HEK293T (cell line): ENCODE measurements around the gene MACROD2.

ENCODE experiments used
- ARNT ChIP-seq: fragments of 450-650 bp; IDR thresholded peaks from 2 replicates; pipeline ENCODE4 v1.6.1; 2017; ENCODE audit warnings: mild to moderate bottlenecking
- BHLHE40 ChIP-seq: fragments of 450-650 bp; IDR thresholded peaks from 2 replicates; pipeline ENCODE4 v1.6.1; 2016; ENCODE audit warnings: mild to moderate bottlenecking, moderate library complexity, borderline replicate concordance
- ELF4 ChIP-seq: fragments of 450-650 bp; IDR thresholded peaks from 2 replicates; pipeline ENCODE4 v1.6.1; 2017; ENCODE audit warnings: antibody characterized with exemption
- FOXA1 ChIP-seq: fragments of 450-650 bp; IDR thresholded peaks from 2 replicates; pipeline ENCODE4 v1.6.1; 2016; ENCODE audit warnings: mild to moderate bottlenecking
- FOXK2 ChIP-seq: fragments of 450-650 bp; IDR thresholded peaks from 2 replicates; pipeline ENCODE4 v1.6.1; 2016; ENCODE audit warnings: mild to moderate bottlenecking
- FOXM1 ChIP-seq: fragments of 450-650 bp; IDR thresholded peaks from 2 replicates; pipeline ENCODE4 v1.6.1; 2017; ENCODE audit warnings: mild to moderate bottlenecking, borderline replicate concordance
- HDGF ChIP-seq: fragments of 450-650 bp; IDR thresholded peaks from 2 replicates; pipeline ENCODE4 v1.6.1; 2017; ENCODE audit warnings: antibody characterized with exemption, borderline replicate concordance
- NFRKB ChIP-seq: fragments of 450-650 bp; IDR thresholded peaks from 2 replicates; pipeline ENCODE4 v1.6.1; 2016; ENCODE audit warnings: mild to moderate bottlenecking, moderate library complexity
- PKNOX1 ChIP-seq: fragments of 450-650 bp; IDR thresholded peaks from 2 replicates; pipeline ENCODE4 v1.6.1; 2016
- SP1 ChIP-seq: fragments of 450-650 bp; IDR thresholded peaks from 2 replicates; pipeline ENCODE4 v1.6.1; 2017
- SUZ12 ChIP-seq: fragments of 450-650 bp; IDR thresholded peaks from 2 replicates; pipeline ENCODE4 v1.6.1; 2016; ENCODE audit warnings: mild to moderate bottlenecking
- TARDBP ChIP-seq: fragments of 450-650 bp; IDR thresholded peaks from 2 replicates; pipeline ENCODE4 v1.6.1; 2016
- ZNF384 ChIP-seq: fragments of 450-650 bp; IDR thresholded peaks from 2 replicates; pipeline ENCODE4 v1.6.1; 2016

- TF ChIP-seq TARDBP (no peak), SP1 (no peak), FOXM1 (no peak), ELF4 (no peak), BHLHE40 (no peak), HDGF (no peak), ZNF384 (no peak), PKNOX1 (no peak), SUZ12 (no peak), FOXA1 (no peak), NFRKB (no peak), ARNT (no peak), FOXK2 (no peak)
Measured at GRCh38 chr20:14494355-14494754, 499.0 kb downstream of the MACROD2 start.
